Naive thymus-derived CD8-positive, alpha-beta T cell (primary cell): ENCODE measurements around the gene DMRTC1B. TPM values are rescaled to one million over a fixed set of nuclear protein-coding genes. Genes with fewer than 3 reads are reported as not detected.
"Not testable (repeated sequence)": the region's sequence is repeated elsewhere in the genome, so short reads cannot be mapped to it uniquely, and the experiment has no call there.

Experiments used
- ATAC-seq, 2 donors: fragments of 150-1000 bp; cut with Tn5 transposase in 1 of 2; sonication (Bioruptor Pico), chemical (Tn5 transposase) in 1 of 2; 1 replicate in 1 of 2; 2 replicates in 1 of 2; pipeline ENCODE4 v1.10.0; 2021; ENCODE audit warnings: mild to moderate bottlenecking in 2 of 2, moderate library complexity in 2 of 2
- POLR2A ChIA-PET: fragments of 350-600 bp; sonication (Branson Sonifier 250); formaldehyde crosslinking; loops from one replicate; lab custom pipeline; 2021; ENCODE audit warnings: antibody characterized with exemption; lab: Charles Lee
- DNase-seq, 10 donors: peaks; one replicate each; pipeline versions ENCODE4 v3.0.0 to v3.0.0-alpha.2; 2020 to 2022
- H3K27ac Mint-ChIP-seq, 10 donors: one replicate each; pipeline ENCODE4 v1.8.0; 2020 to 2022; ENCODE audit warnings: mild to moderate bottlenecking in 10 of 10, mixed read lengths in 10 of 10, moderate library complexity in 4 of 10, inconsistent platforms in 1 of 10
- H3K27me3 Mint-ChIP-seq, 5 donors: one replicate each; pipeline ENCODE4 v1.8.0; 2021 to 2022; ENCODE audit warnings: mixed read lengths in 5 of 5
- H3K36me3 Mint-ChIP-seq, 3 donors: one replicate each; pipeline ENCODE4 v1.8.0; 2020 to 2022; ENCODE audit warnings: mixed read lengths in 3 of 3, mild to moderate bottlenecking in 2 of 3, inconsistent platforms in 1 of 3
- H3K4me1 Mint-ChIP-seq, 4 donors: one replicate each; pipeline ENCODE4 v1.8.0; 2021 to 2022; ENCODE audit warnings: mixed read lengths in 4 of 4
- H3K4me3 Mint-ChIP-seq, 10 donors: one replicate each; pipeline ENCODE4 v1.8.0; 2020 to 2022; ENCODE audit warnings: mild to moderate bottlenecking in 10 of 10, mixed read lengths in 10 of 10, moderate library complexity in 6 of 10, inconsistent platforms in 1 of 10
- H3K9me3 Mint-ChIP-seq, 9 donors: one replicate each; pipeline ENCODE4 v1.8.0; 2020 to 2022; ENCODE audit warnings: mixed read lengths in 9 of 9, mild to moderate bottlenecking in 3 of 9, inconsistent platforms in 1 of 9, moderate library complexity in 1 of 9
- polyA plus RNA-seq, 3 donors: library from polyadenylated mRNA; unstranded; fragments of 300-500 nt; fragmentation: Illumina TruSeq; gene quantifications; one replicate each; pipeline ENCODE4 v1.2.3, GENCODE V29; 2021
- total RNA-seq, 8 experiments: library from RNA in 2 of 8; stranded (reverse) in 2 of 8; gene quantifications; one replicate each; pipeline ENCODE4 v1.2.3 and lab custom pipeline; 2021 to 2026

The DMRTC1B gene
- total RNA-seq = 1 to 10 TPM; 1.9 TPM
- polyA plus RNA-seq = 1 to 10 TPM in 2 of 3 donors, under 1 TPM in 1; 0.59 to 2.7 (median 1.2) TPM
- 0 reads per million in 6 experiments for total RNA-seq (lab: John Stamatoyannopoulos, UW)

GRCh38 chrX:72776653-72777466 is at the start of gene DMRTC1B:
Gene DMRTC1B (plus strand): TSS chrX:72776890. CDS start chrX:72845136, 68,246 bp downstream.
- DNase-seq, H3K27ac Mint-ChIP-seq, H3K27me3 Mint-ChIP-seq, H3K36me3 Mint-ChIP-seq, H3K4me3 Mint-ChIP-seq, H3K9me3 Mint-ChIP-seq, H3K4me1 Mint-ChIP-seq, POLR2A ChIA-PET: not testable (repeated sequence)
- peak; percentile 77 to 79 for ATAC-seq

DNA sequence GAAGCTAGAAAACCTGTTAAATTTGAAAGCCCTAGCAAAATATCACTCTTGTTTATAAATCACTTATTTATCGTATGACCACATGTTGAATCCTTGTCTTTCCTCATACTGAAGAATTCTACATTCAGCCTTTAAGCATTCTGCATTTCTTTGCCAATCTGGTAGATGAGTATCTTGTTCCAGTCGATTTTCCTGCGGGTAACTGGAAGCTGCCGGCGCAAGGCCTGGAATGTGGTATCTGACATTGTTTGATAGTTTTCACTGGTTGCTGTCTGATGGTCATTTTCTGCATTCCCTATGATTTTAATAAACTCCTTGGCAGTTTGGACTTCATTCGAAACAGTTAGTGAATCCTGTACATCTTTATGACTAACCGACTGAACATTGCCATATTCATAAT is 48.8 kb upstream of the DMRTC1B start:
- DNase-seq (no peak), ATAC-seq (no peak)
- Mint-ChIP-seq H3K9me3 (no peaks in the 10 kb centered on the region), H3K27ac (no peak overlapping the region), H3K4me3 (no peak overlapping the region), H3K4me1 (no peaks in the 10 kb centered on the region), H3K36me3 (no peaks in the 10 kb centered on the region), H3K27me3 (peaks cover 0 to 10% (median 4%) of the 10 kb centered on the region in 5 donors)
- POLR2A ChIA-PET = no interaction called here

DNA sequence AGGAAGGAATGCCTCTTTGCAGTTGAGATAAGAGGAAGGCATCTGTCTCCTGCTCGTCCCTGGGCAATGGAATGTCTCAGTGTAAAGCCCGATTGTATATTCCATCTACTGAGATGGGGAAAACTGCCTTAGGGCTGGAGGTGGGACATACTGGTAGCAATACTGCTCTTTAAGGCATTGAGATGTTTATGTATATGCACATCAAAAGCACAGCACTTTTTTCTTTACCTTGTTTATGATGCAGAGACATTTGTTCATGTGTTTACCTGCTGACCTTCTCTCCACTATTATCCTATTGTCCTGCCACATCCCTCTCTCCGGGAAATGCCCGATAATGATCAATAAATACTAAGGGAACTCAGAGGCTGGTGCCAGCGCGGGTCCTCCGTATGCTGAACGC is 43.1 kb upstream of the DMRTC1B start:
- H3K4me3 Mint-ChIP-seq, POLR2A ChIA-PET, H3K9me3 Mint-ChIP-seq, ATAC-seq, H3K27ac Mint-ChIP-seq, DNase-seq, H3K36me3 Mint-ChIP-seq, H3K4me1 Mint-ChIP-seq: not testable (repeated sequence)
- H3K27me3 Mint-ChIP-seq = peaks cover 9 to 55% (median 20%) of the 10 kb centered on the region in 5 donors

DNA sequence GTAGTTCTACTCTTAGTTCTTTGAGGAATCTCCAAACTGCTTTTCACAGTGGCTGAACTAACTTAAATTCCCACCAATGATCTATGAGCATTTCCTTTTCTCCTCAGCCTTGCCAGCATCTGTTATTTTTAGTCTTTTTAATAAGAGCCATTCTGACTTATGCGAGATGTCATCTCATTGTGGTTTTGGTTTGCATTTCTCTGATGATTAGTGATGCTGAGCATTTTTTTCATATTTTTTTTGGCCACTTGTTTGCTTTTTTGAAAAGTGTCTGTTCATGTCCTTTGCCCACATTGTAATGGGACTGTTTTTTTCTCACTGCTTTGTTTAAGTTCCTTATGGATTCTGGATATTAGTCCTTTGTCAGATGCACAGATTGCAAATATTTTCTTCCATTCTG is 41.1 kb upstream of the DMRTC1B start:
- Mint-ChIP-seq H3K9me3 (no peaks in the 10 kb centered on the region), H3K27me3 (peaks cover 9 to 55% (median 20%) of the 10 kb centered on the region in 5 donors), H3K4me3 (no peak overlapping the region), H3K36me3 (no peaks in the 10 kb centered on the region), H3K27ac (no peak overlapping the region), H3K4me1 (no peaks in the 10 kb centered on the region)
- ATAC-seq = no peak
- DNase-seq = no peak
- POLR2A ChIA-PET = no interaction called here

DNA sequence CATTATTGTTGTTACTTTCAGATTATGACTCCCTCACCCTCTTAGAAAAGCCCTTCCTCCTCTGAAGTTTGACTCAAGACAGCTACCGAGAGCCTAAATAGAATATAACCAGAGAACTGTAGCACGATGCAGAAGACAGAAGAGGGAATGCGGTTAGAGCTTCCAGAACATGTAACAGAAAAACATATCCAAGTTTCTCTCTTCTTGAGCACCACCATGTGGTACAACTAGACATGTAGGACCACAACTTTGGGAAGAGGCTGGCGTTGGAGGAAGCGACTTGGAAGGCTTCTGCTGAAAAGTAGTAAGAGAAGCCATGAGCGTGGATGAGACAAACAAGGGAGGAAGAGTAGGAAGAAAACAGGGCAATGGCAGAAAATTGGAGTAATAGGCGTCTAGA is 31.1 kb upstream of the DMRTC1B start:
- ATAC-seq, DNase-seq, POLR2A ChIA-PET, H3K4me1 Mint-ChIP-seq, H3K27me3 Mint-ChIP-seq, H3K4me3 Mint-ChIP-seq, H3K36me3 Mint-ChIP-seq, H3K9me3 Mint-ChIP-seq, H3K27ac Mint-ChIP-seq: not testable (repeated sequence)

GRCh38 chrX:72748545-72748944 is 28.1 kb upstream of the DMRTC1B start:
- H3K27me3 Mint-ChIP-seq, ATAC-seq, POLR2A ChIA-PET, DNase-seq, H3K4me3 Mint-ChIP-seq, H3K9me3 Mint-ChIP-seq, H3K4me1 Mint-ChIP-seq, H3K36me3 Mint-ChIP-seq, H3K27ac Mint-ChIP-seq: not testable (repeated sequence)

- H3K4me3 Mint-ChIP-seq, H3K4me1 Mint-ChIP-seq: not testable (repeated sequence)
Observed at GRCh38 chrX:72760454-72760853, 16.2 kb upstream of the DMRTC1B start.

GRCh38 chrX:72777467-72777790 is 739 bp downstream of the DMRTC1B start:
- H3K9me3 Mint-ChIP-seq, H3K27me3 Mint-ChIP-seq, H3K36me3 Mint-ChIP-seq, DNase-seq, H3K27ac Mint-ChIP-seq, H3K4me1 Mint-ChIP-seq, POLR2A ChIA-PET, H3K4me3 Mint-ChIP-seq: not testable (repeated sequence)
- peak; percentile 86 to 88 for ATAC-seq

More at GRCh38 chrX:72760454-72760853, 16.2 kb upstream of the DMRTC1B start:
- H3K27ac Mint-ChIP-seq, H3K27me3 Mint-ChIP-seq, POLR2A ChIA-PET, H3K9me3 Mint-ChIP-seq, DNase-seq, H3K36me3 Mint-ChIP-seq, ATAC-seq: not testable (repeated sequence)

DNA sequence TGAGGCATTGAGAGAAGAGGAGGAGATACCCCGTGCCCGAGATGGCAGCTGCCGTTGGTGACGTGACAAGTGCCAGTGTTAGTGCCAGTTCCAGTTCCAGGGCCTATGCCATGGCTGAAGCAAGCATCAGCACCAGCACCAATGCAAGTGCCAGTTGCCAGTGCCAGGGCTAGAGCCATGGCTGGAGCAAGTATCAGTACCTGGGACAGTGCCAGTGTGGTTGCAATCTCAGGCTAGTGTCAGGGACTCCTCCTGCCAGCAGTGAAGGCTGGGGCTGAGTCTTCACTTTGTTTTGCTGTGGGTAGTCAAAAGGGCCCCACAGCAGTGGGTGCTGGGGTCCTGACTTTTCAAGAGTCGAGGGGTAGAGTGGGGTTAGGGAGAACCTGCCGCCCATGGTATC is 1.5 kb downstream of the DMRTC1B start:
- POLR2A ChIA-PET, H3K4me1 Mint-ChIP-seq, H3K4me3 Mint-ChIP-seq, H3K27ac Mint-ChIP-seq, ATAC-seq, H3K9me3 Mint-ChIP-seq, DNase-seq, H3K27me3 Mint-ChIP-seq, H3K36me3 Mint-ChIP-seq: not testable (repeated sequence)

GRCh38 chrX:72782560-72782959 is 5.9 kb downstream of the DMRTC1B start, which contains the start of gene FAM236B:
Gene FAM236B (minus strand): TSS chrX:72782660. CDS start chrX:72782560, 100 bp downstream.
- H3K9me3 Mint-ChIP-seq, POLR2A ChIA-PET: not testable (repeated sequence)

DNA sequence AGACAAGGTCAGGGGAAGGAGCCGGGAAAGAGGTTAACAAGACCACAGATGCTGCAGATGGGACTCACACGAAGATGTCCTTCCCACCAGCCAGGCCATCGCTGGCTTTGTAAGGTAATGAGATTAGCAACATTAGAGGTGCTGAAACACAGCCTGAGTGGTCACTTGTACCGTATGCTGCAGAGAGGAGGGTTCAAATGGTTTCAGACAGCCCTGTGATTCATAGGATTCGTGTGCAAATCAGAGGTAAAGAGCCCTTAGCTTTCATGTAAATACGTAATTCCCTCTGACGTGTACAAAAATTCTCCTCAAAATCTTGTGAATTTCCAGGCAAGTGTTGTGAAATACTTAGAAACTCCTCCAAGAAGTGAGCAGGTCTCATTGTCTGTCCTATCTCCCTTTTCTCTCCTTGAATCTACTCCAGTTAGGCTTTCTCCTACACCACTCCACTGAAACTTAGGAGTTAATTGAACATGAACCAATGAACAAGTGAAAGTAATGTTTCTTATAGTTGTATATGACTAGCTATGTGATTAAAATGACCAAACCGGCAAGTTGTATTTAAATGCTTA is 6.8 kb downstream of the DMRTC1B start:
- ATAC-seq, H3K4me3 Mint-ChIP-seq, H3K27ac Mint-ChIP-seq, H3K36me3 Mint-ChIP-seq, POLR2A ChIA-PET, H3K4me1 Mint-ChIP-seq, H3K9me3 Mint-ChIP-seq, H3K27me3 Mint-ChIP-seq, DNase-seq: not testable (repeated sequence)

More at GRCh38 chrX:72782560-72782959, 5.9 kb downstream of the DMRTC1B start, which contains the start of gene FAM236B:
- not testable (repeated sequence) for H3K27me3 Mint-ChIP-seq, H3K4me3 Mint-ChIP-seq, H3K27ac Mint-ChIP-seq, H3K36me3 Mint-ChIP-seq, DNase-seq, ATAC-seq, H3K4me1 Mint-ChIP-seq

DNA sequence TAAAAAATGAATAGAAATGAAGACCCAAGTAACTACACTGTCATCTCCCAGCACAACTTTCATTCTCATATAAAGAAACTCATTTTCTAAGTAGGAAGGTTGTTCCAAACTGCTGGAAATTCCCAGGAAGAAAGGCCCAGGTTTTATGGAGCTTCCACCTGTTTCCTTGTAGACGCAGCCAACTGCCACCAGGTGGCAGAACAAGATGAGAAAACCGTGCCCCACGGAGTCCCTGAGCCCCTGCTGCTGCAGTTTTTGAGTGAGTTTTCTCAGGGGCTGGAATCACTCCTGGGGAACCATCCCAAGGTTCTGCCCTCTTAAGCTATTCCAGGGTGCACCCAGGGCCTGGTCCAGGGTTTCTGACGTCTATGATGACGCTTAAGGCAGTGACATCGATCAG is 7.3 kb downstream of the DMRTC1B start:
- H3K9me3 Mint-ChIP-seq, H3K27me3 Mint-ChIP-seq, ATAC-seq, H3K4me1 Mint-ChIP-seq, POLR2A ChIA-PET, H3K36me3 Mint-ChIP-seq, DNase-seq, H3K4me3 Mint-ChIP-seq, H3K27ac Mint-ChIP-seq: not testable (repeated sequence)

DNA sequence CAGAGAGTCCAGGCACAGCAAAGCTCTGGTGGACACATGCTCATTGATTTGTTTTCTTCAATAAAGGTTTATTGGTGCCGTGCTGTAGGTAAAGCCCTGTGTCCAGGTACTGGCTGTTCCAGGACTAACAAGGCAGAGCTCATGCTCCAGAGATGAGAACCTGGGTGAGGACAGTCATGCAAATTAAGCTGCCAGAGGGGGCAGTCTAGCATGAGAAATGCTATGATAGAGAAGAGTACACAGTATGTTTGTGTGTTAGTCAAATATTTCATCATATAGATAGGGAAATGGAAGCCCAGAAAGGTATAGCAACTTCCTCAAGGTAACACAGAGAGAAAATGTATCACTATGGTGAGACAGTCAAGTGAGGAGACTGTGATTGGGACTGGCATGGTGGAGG is 11.5 kb downstream of the DMRTC1B start:
- POLR2A ChIA-PET, H3K27me3 Mint-ChIP-seq, H3K27ac Mint-ChIP-seq, DNase-seq, H3K4me1 Mint-ChIP-seq, ATAC-seq, H3K36me3 Mint-ChIP-seq, H3K4me3 Mint-ChIP-seq, H3K9me3 Mint-ChIP-seq: not testable (repeated sequence)
